Measurements from ENCODE around the gene SMARCC1.
"Not testable (repeated sequence)": the region's sequence is repeated elsewhere in the genome, so short reads cannot be mapped to it uniquely, and the experiment has no call there.

SMARCC1 gene

DNA sequence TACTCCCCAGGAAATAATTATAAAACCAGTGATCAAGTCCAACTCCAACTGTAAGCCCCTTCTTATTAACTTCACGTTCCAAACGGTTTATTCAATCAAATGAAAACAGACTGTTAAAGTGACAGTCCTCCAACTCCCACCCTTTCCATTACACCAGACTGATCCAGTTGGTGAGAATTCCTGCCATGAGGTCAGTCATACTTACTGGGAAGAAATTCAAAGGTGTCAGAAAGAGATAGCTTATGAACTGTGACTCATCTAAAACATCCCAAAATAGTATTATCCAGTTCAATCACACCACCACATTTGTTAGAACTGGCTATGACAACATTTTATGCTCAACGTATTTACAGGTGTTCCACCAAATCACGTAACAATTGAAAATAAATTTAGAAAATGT lies 19.5 kb downstream of the SMARCC1 start:
- no peak for DNase-seq

DNA sequence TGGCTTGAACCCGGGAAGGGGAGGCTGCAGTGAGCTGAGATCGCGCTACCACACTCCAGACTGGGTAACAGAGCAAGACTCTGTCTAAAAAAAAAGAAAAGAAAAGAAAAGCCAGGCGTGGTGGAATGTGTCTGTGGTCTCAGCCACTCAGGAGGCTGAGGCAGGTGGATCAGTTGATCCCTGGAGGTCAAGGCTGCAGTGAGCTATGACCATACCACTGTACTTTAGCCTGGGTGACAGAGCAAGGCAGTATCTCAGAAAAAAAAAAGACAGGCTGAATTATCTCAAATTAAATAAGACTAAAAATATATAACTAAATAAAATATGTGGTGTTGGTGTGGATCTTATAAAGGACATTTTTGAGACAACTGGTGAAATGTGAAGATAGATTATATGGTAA lies 20.6 kb downstream of the SMARCC1 start:
- no peak for DNase-seq

DNA sequence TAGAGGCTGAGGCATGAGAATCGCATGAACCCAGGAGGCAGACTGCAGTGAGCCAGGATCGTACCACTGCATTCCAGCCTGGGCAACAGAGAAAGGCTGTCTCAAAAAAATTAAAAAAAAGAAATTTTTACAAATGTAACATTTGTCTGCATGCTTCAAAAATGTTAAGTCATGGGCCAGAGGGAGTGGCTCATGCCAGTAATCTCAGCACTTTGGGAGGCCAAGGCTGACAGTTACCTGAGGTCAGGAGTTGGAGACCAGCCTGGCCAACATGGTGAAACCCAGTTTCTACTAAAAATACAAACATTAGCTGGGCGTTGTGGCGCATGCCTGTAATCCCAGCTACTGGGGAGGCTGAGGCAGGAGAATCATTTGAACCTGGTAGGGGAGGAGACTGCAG lies 21.5 kb downstream of the SMARCC1 start:
- DNase-seq = not testable (repeated sequence)

DNA sequence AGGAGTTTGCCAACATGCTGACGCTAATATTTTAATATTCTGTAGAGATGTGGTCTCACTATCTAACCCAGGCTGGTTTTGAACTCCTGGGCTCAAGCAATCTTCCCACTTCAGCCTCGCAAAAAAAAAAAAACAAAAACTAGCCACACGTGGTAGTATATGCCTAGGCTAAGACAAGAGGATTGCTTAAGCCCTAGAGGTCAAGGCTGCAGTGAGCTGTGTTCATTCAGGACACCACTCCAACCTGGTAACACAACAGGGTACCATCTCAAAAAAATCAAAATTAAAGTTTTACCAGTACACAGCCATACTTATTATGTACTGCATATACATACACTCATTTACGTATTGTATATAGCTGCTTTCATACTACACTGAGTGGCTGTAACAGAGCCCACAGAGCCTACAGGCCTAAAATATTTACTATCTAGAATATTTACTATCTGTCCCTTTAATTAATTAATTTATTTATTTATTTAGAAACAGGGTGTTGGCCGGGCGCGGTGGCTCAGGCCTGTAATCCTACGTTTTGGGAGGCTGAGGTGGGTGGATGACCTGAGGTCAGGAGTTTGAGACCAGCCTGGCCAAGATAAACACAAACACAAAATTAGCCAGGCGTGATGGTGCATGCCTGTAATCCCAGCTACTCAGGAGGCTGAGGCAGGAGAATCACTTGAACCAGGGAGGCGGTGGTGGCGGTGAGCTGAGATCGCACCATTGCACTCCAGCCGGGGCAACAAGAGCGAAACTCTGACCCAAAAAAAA lies 23.2 kb downstream of the SMARCC1 start:
- no peak for DNase-seq

DNA sequence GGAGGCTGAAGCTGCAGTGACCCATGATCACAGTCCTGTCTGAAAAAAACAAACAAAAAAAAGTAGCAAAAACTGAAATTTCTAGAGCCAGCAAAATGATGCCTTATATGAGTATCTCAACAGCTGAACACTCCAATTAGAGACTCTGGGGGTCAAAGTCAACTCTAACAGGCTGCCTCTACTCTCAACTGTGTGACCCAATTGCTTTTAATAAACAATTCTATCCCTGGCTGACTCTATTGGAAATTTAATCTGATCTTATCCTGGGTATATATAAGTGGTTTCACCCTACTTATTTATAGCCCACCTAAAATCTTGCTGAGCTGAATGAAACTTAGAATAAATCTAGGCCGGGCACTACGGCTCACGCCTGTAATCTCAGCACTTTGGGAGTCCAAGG lies 29.0 kb downstream of the SMARCC1 start:
- no peak for DNase-seq

DNA sequence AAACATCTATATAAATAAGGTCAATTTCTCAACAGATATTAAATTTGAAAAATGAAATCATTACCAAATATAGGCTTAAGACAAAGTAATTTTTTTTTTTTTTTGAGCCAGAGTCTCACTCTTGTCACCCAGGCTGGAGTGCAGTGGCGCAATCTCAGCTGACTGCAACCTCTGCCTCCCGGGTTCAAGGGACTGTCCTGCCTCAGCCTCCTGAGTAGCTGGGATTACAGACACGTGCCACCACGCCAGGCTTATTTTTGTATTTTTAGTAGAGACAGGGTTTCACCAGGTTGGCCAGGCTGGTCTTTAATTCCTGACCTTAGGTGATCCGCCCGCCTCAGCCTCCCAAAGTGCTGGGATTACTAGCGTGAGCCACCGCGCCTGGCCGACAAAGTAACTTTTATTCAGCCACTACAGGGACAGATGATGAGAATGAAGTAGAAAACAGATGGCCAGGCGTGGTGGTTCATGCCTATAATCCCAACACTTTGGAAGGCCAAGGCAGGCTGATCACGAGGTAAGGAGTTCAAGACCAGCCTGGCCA lies 30.8 kb downstream of the SMARCC1 start:
- DNase-seq = not testable (repeated sequence)

DNA sequence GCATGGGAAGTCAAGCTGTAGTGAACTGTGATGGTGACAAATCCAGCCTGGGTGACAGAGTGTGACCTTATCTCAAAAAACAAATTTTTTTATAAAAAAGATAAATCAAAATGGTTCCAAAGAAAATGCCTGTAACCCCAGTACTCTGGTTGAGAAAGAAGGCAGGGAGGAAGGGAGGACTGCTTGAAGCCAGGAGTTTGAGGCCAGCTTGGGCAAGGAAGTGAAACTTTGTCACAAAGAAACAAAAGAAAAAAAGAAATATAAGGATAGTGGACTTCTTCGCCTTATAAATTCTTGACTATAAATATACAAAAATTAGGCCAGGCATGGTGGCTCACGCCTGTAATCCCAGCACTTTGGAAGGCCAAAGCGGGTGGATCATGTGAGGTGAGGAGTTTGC lies 34.1 kb downstream of the SMARCC1 start:
- DNase-seq = no peak

DNA sequence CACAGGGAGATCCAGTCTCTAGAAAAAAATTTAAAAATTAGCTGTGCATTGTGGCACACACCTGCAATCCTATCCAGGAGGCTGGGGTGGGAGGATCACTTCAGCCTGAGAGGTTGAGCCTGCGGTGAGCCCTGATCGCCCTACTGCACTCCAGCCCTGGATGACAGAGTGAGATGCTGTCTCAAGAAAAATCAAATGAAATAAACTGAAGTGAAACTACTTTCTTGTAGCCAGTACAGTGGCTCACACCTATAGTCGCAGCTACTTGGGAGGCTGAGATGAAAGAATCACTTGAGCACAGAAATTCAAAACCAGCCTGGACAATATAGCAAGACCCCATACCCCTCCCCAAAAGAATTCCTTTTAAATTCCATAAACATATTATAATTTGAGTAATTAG lies 35.4 kb downstream of the SMARCC1 start:
- no peak for DNase-seq

DNA sequence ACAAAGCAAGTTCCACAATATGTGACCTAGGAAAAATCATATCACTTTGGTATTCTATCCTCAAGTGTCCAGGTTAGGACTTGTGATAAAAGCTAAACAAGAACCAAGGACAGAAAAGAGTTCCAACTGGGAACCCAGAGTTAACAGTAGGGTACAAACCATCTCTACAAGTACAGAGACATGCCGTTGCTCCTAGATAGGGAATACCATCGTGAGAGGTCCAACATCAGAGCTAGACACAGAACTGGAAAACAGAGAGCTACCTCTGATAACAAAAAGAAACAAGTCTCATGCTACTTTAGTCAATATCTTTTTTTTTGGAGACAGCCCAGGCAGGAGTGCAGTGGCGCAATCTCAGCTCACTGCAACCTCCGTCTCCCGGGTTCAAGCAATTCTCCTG lies 37.8 kb downstream of the SMARCC1 start:
- DNase-seq = no peak

DNA sequence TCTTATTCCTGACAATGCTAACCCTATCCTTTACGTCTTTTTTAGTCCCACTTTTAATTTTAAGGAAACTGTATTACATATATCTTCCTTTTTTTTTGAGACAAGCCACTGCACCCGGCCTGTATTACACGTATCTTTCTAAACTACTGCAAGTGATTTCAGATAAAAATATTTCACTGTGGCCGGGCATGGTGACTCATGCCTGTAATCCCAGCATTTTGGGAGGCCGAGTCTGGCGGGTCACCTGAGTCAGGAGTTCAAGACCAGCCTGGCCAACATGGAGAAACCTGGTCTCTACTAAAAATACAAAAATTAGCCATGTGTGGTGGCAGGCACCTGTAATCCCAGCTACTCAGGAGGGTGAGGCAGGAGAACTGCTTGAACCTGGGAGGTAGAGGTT lies 38.3 kb downstream of the SMARCC1 start:
- DNase-seq = not testable (repeated sequence)

DNA sequence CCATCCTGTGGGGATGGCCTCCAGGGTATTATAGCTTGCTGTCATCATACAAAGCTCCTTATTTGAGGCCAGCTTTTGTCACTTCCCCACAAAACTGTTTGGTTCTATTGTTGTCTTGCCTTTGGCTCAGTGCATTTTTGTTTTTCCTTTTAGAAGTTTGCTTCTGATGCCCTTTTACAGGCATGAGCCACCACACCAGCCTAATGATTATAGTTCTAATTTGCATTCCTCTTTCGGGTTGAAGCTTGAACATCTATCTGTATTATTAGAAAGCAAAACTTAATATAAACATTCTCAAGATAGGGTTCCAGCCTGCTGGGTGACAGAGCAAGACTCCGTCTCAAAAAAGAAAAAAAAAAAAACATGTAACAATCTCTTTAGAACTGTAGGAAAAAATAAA lies 39.8 kb downstream of the SMARCC1 start:
- DNase-seq = no peak

DNA sequence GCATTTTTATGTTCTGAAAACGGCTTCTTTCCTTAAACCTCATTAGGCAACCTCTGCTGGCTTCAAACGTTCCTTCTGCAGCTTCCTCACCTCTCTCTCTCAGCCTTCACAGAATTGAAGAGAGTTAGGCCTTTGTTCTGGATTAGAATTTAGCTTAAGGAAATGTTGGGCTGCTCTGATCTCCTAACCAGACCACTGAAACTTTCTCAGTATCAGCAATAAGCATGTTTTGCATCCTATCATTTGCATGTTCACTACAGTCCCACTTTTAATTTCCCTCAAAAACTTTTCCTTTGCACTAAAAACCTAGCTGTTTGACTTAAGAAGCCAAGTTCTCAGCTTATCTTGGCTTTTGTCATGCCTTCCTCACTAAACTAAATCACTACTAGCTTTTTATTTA lies 49.5 kb downstream of the SMARCC1 start:
- no peak for DNase-seq

DNA sequence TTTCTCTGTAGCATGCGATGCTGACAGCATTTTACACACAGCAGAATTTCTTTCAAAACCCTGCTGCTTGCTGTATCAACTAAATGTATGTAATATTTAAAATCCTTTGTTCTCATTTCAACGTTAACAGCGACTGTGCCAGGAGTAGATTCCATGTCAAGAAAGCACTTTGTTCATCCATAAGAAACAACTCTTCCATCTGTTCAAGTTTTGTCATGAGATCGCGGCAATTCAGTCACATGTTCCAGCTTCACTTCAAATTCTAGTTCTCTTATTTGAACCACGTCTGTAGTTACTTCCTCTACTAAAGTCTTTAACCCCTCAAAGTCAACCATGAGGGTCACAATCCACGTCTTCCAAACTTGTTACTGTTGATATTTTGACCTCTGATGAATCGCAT lies 50.6 kb downstream of the SMARCC1 start:
- no peak for DNase-seq

DNA sequence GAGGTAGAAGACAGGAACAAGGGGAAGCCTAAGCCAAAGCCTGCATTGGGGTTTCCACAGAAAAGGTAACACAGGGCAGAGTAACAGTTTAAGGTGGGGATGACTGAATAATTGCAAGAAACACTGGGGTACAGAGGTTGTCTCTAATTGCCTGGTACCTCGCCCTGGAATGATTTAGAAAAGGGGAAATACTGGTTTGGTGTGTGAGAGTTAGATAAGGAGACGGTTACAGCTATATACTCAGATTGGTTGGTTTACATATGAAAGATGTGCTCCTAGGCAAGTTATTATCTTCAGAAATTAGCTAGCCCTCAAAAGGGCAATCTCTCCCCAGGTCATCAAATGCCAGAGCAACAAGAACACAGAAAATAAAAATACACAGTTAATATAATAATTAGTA lies 58.8 kb downstream of the SMARCC1 start:
- no peak for DNase-seq

DNA sequence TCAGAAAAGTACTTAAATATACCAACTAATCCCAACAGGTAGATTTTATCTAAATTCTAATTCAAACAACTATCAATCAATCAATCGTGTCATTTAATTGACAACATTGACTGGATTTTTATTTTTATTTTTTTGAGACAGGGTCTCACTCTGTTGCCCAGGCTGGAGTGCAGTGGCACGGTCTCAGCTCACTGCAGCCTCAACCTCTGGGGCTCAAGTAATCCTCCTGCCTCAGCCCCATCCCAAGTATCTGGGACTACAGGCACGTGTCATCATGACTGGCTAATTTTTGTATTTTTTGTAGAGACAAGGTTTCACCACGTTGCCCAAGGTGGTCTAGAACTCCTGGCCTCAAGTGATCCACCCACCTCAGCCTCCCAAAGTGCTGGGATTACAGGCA lies 64.2 kb downstream of the SMARCC1 start:
- not testable (repeated sequence) for DNase-seq

DNA sequence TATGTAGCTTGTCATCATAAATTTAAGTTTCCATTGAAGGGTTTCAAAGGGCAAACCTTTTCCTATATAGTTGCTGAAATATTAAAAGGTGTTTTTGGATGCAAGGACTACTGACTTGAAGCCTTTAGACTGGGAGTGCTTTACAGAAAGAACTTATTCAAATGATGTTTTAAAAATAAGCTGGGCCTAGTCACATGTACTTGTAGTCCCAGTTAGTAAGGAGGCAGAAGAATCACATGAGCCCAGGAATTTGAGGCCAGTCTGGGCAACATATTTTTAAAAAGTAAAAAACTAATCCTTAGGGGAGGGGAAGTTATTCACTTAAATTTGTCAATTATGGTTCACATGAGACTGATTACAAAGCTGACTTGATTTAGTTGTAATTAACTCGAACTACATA lies 65.0 kb downstream of the SMARCC1 start:
- DNase-seq = no peak

DNA sequence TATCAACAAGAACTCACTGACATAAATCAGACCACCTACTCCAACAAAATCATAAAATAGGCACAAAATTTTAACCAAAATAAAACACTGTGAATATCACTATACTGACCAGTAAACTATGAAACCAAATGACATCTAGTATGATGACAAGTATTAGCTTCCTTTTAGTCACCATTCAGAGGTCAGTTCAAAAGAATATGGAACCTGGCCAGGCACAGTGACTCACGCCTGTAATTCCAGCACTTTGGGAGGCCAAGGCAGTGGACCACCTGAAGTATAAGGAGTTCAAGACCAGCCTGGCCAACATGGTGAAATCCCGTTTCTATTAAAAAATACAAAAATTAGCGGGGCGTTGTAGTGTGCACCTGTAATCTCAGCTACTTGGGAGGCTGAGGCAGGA lies 65.8 kb downstream of the SMARCC1 start:
- DNase-seq = no peak

DNA sequence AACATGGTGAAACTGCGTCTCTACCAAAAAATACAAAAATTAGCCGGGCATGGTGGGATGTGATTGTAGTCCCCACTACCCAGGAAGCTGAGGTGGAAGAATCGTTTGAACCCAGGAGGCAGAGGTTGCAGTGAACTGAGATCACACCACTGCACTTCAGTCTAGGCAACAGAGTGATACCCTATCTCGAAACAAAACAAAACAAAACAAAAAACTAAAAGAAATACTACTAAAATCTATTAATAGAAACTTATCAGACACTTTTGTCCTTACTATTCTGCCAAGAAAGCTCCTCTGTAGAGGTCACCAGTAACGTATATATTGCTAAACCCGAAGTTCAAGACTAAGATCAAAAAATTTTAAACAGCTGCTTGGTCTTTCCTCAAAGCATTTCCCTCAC lies 67.1 kb downstream of the SMARCC1 start:
- DNase-seq = no peak

DNA sequence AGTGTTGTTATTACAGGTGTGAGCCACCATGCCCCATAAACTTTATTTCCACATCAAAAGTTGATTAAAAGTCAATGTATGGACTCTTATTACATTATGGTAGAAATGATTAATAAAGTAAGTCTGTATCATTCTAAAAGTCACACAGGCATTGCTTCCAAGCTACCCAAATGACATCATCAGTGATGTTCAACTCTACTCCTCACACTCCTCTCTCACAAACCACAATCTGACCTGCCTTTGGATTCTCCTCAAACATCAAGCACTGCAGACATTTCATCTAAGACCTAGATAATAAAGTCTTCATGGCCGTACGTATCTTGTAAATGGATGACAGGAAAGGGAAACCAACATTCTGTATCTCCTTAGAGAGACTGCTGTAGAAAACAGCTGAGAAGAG lies 68.0 kb downstream of the SMARCC1 start:
- DNase-seq = no peak

DNA sequence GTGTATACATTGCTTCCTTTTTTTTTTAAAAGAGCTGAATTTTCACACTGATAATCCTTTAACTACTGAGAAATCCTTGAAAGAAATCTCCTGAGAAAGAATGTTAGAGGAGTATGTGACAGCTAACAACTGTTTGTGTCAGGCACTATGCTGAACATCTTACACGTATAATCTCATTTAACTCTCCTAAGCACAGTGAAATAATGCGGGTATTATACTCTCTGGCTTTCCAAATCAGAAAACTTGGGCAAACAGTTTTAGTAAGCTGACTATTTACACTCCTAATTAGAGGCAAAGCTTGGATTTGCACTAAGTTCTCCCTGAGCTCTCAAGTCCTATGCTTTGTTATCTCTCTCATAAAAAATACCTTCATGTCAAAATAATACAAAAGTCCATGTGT lies 69.3 kb downstream of the SMARCC1 start:
- no peak for DNase-seq

DNA sequence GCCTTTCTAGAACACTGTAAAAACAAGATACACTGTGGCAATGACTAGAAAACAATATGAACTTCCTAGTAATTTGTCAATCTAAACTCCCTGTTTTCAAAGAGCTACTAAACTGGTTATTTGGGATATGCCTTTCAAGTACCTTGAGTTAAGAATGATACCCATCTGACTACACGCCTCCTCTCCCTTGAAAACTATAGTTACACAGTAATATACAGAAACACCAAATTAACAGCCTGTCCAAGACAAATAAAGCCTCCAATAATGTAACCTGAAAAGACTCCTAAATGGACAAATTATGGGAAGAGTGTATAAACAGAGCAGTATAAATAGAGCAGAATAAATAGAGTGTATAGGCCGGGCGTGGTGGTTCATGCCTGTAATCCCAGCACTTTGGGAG lies 70.1 kb downstream of the SMARCC1 start:
- DNase-seq = no peak

DNA sequence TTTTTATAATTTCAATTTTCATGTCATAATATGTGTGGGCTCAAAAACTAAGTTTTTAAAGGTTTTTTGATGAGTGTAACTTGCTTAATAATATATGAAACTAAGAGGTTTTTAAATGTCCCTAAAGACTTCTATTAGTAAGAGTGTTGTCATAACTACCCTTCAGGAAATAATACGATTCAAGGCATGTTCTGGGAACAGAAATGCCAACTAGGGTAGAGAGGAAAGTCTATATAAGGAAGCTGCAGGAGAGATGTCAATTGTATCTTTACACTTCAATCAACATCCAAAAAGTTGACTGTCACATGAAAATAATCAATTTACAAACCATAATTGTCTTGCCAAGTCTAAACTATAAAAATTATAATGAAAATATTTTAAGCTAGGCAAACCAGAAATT lies 76.3 kb downstream of the SMARCC1 start:
- DNase-seq = no peak

DNA sequence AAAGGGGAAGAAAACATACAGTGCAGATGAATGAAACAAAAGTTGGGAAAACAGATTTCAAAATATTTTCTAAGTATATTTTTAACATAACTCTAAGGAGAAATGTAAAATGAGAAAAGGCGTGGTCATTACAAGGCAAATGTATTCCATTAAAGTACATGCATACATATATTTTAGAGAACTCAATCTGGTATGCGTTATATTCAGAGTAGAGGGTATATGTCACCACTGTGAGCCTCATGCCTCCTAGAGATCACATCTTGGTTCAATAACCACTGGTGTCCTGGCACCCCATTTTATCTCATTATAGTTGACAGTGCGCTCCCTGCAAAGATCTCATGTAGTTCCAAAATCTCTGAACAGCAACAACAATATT lies 77.5 kb downstream of the SMARCC1 start:
- DNase-seq = no peak

DNA sequence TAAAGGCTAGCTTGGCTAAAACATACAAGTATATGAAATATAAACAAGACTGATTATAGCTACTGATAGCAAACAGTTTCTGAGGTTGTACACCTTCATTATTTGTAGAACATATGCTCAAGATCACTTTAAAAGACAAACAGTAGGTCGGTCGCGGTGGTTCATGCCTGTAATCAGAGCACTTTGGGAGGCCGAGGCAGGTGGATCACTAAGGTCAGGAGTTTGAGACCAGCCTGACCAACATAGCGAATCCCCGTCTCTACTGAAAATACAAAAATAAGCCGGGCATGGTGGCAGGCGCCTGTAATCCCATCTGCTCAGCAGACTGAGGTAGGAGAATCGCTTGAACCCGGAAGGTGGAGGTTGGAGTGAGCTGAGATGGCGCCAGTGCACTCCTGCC lies 80.3 kb downstream of the SMARCC1 start:
- no peak for DNase-seq

DNA sequence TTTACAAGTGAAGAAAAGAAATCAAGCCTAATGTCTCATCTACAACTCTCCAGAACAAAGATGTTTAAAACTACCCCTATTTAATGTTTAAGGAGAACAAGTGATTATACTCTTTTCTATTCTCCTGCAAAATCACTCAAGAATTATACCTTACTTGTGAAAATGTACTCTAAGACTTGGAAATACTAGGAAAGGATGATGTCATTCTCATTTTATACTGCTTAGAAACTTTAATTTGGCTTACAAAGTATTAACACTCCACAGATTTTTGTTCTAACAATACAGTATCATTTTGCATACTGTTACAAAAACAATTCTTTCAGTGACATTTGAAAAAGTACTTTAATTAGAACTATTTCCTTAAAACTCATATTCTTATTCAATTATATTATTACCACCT lies 89.5 kb downstream of the SMARCC1 start:
- no peak for DNase-seq
